OCI-LY1 (cell line): ENCODE data around the gene NOTCH2.

Experiments used
- EZH2 ChIP-seq: fragments of 200-600 bp; sonication (generic), shearing (Covaris generic); IDR thresholded peaks from 2 replicates; pipeline ENCODE4 v1.8.0; 2017; ENCODE audit warnings: borderline replicate concordance, mixed run types, mild to moderate bottlenecking, antibody characterized with exemption, low read length, moderate library complexity, mixed read lengths
- TF ChIP-seq, protein P1 (sequence below): fragments of 200-600 bp; sonication (generic), shearing (Covaris generic); IDR thresholded peaks from 2 replicates; pipeline ENCODE4 v1.5.1; 2017; ENCODE audit warnings: mild to moderate bottlenecking, antibody characterized with exemption, low read length, moderate library complexity, mixed read lengths

DNA sequence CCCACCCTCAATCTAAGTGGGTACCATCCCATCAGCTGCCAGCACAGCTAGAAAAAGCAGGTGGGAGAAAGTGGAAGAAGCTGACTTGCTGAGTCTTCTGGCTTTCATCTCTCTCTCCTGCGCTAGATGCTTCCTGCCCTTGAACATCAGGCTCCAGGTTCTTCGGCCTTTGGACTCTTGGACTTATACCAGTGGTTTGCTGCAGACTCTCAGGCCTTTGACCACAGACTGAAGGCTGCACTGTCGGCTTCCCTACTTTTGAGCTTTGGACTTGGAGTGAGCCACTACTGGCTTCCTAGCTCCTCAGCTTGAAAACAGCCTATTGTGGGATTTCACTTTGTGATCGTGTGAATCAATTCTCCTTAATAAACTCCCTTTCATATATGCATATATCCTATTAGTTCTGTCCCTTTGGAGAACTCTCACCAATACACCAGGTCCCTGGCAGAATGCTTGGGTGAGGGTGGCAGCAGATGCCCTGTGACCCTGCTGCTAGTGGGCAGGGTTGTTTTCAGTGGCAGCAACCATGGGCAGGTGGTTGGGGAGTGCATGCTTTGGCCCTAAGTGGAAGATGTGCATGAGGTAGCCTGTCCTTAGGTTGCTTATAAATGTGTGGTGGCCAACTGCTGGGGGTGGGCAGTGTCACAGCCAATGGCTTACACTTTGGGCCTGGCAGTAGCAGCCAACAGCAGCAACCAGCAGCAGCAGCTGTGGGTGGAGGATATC lies 162.4 kb downstream of the NOTCH2 start:
- TF ChIP-seq, protein P1, sequence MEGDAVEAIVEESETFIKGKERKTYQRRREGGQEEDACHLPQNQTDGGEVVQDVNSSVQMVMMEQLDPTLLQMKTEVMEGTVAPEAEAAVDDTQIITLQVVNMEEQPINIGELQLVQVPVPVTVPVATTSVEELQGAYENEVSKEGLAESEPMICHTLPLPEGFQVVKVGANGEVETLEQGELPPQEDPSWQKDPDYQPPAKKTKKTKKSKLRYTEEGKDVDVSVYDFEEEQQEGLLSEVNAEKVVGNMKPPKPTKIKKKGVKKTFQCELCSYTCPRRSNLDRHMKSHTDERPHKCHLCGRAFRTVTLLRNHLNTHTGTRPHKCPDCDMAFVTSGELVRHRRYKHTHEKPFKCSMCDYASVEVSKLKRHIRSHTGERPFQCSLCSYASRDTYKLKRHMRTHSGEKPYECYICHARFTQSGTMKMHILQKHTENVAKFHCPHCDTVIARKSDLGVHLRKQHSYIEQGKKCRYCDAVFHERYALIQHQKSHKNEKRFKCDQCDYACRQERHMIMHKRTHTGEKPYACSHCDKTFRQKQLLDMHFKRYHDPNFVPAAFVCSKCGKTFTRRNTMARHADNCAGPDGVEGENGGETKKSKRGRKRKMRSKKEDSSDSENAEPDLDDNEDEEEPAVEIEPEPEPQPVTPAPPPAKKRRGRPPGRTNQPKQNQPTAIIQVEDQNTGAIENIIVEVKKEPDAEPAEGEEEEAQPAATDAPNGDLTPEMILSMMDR, result no peak
- no peak for TF ChIP-seq EZH2
